Fibroblast of lung (primary cell): ENCODE data around the gene RTN4RL1. TPM values are rescaled to one million over a fixed set of nuclear protein-coding genes. Genes with fewer than 3 reads are reported as not detected.

ENCODE experiments used
- DNase-seq, 2 donors: peaks; one replicate each; pipeline versions ENCODE4 v3.0.0 to v3.0.0-alpha.2; 2010; ENCODE audit warnings: low read depth in 2 of 2
- H2AFZ ChIP-seq: 2 replicates; pipeline ENCODE4 v1.5.1; 2012; ENCODE audit warnings: low read length, control low read depth, inconsistent platforms
- H3K27ac ChIP-seq: 2 replicates; pipeline ENCODE4 v1.5.1; 2011; ENCODE audit warnings: low read length, control low read depth; ENCODE audit not compliant: insufficient read depth
- H3K27me3 ChIP-seq: 2 replicates; pipeline ENCODE4 v1.5.1; 2011; ENCODE audit warnings: mild to moderate bottlenecking, low read length; ENCODE audit not compliant: control insufficient read depth, insufficient read depth
- H3K36me3 ChIP-seq: 2 replicates; pipeline ENCODE4 v1.5.1; 2011; ENCODE audit warnings: low read length; ENCODE audit not compliant: control insufficient read depth, insufficient read depth
- H3K4me1 ChIP-seq: 2 replicates; pipeline ENCODE4 v1.5.1; 2011; ENCODE audit warnings: low read length; ENCODE audit not compliant: control insufficient read depth, insufficient read depth; ENCODE audit errors: extremely low read depth
- H3K4me2 ChIP-seq: 2 replicates; pipeline ENCODE4 v1.5.1; 2011; ENCODE audit warnings: low read length, control low read depth; ENCODE audit not compliant: insufficient read depth; ENCODE audit errors: extremely low read depth
- H3K4me3 ChIP-seq, 4 experiments: fragments of 200-600 bp in 1 of 4; sonication (generic) in 1 of 4; replicated peaks in 1 of 4; 2 replicates each; pipeline ENCODE4 v1.5.1; 2011 to 2016; ENCODE audit warnings: low read length in 4 of 4, low read depth in 3 of 4, mild to moderate bottlenecking in 3 of 4, control low read depth in 2 of 4, inconsistent platforms in 1 of 4, mixed read lengths in 1 of 4; ENCODE audit not compliant: insufficient read depth in 1 of 4; ENCODE audit errors: control extremely low read depth in 1 of 4
- H3K79me2 ChIP-seq: 2 replicates; pipeline ENCODE4 v1.5.1; 2012; ENCODE audit warnings: mild to moderate bottlenecking, low read length, inconsistent platforms; ENCODE audit not compliant: control insufficient read depth, insufficient read depth
- H3K9ac ChIP-seq: 2 replicates; pipeline ENCODE4 v1.5.1; 2011; ENCODE audit warnings: mild to moderate bottlenecking, low read length, control low read depth; ENCODE audit not compliant: insufficient read depth
- H3K9me3 ChIP-seq: 2 replicates; pipeline ENCODE4 v1.5.1; 2012; ENCODE audit warnings: low read depth, low read length; ENCODE audit not compliant: control insufficient read depth, insufficient read depth
- H4K20me1 ChIP-seq: 2 replicates; pipeline ENCODE4 v1.5.1; 2011; ENCODE audit warnings: low read length; ENCODE audit not compliant: control insufficient read depth, insufficient read depth; ENCODE audit errors: extremely low read depth
- EZH2 ChIP-seq: IDR thresholded peaks from 2 replicates; pipeline ENCODE4 v1.5.1; 2012; ENCODE audit warnings: low read length, control low read depth, mild to moderate bottlenecking; ENCODE audit errors: missing control alignments
- polyA plus RNA-seq, 2 donors: library from polyadenylated mRNA; depleted of rRNA in 1 of 2; stranded (reverse) in 1 of 2; unstranded in 1 of 2; fragments of >200 nt; gene quantifications; 2 replicates each; pipeline ENCODE4 v1.2.1, GENCODE V29; 2011 to 2012; ENCODE audit warnings: missing spikeins in 1 of 2
- total RNA-seq: library from RNA; depleted of rRNA; stranded (reverse); fragments of >200 nt; gene quantifications from 2 replicates; pipeline ENCODE4 v1.2.1, GENCODE V29; 2014
- TF ChIP-seq, protein P1 (sequence below), 2 donors: IDR thresholded peaks in 1 of 2; conservative IDR thresholded peaks in 1 of 2; 1 replicate in 1 of 2; 2 replicates in 1 of 2; pipeline ENCODE4 v1.5.1; 2011 to 2012; ENCODE audit warnings: low read length in 2 of 2, control low read depth in 1 of 2, inconsistent platforms in 1 of 2, low read depth in 1 of 2, mild to moderate bottlenecking in 1 of 2

Gene RTN4RL1
- total and polyA plus RNA-seq, 2 donors (not counting 1 experiment from before 2014, with no cell fraction given), result 0.39 to 0.83 TPM

DNA sequence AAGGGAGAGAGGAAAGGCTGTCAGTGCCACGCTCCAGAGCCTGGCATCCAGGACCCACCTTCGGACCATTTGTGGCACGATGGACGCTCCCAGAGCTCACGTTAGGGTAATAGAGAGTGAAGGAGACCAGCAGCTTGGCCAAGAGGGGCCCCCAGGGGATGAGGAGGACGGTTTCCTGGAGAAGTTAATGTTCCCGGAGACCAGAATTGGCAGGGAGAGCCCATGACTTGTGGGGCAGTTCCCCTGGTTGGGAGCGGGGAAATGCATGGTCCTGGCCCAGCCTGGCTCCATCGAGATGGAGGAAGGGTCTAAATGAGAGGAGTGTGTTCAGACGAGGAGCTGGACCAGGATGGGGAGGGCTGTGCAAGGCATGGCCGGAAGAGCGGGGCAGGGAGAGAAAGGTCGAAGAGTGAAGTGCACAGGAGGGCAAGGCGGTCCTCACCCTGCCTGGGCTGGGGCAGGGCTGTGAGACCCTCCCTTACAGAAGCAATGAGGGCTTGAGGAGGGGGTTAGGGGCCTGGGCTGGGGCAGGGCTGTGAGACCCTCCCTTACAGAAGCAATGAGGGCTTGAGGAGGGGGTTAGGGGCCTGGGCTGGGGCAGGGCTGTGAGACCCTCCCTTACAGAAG, 26.9 kb upstream of the RTN4RL1 start:
- no peak overlapping the region for H3K9ac ChIP-seq
- peaks cover 6% of the 10 kb centered on the region for H3K36me3 ChIP-seq
- no peaks in the 10 kb centered on the region for H4K20me1 ChIP-seq
- H3K27me3 ChIP-seq, result no peaks in the 10 kb centered on the region
- no peak overlapping the region for H3K4me3 ChIP-seq
- no peak overlapping the region for H2AFZ ChIP-seq
- H3K4me1 ChIP-seq, result peaks cover 5% of the 10 kb centered on the region
- H3K9me3 ChIP-seq, result no peaks in the 10 kb centered on the region
- TF ChIP-seq, protein P1, sequence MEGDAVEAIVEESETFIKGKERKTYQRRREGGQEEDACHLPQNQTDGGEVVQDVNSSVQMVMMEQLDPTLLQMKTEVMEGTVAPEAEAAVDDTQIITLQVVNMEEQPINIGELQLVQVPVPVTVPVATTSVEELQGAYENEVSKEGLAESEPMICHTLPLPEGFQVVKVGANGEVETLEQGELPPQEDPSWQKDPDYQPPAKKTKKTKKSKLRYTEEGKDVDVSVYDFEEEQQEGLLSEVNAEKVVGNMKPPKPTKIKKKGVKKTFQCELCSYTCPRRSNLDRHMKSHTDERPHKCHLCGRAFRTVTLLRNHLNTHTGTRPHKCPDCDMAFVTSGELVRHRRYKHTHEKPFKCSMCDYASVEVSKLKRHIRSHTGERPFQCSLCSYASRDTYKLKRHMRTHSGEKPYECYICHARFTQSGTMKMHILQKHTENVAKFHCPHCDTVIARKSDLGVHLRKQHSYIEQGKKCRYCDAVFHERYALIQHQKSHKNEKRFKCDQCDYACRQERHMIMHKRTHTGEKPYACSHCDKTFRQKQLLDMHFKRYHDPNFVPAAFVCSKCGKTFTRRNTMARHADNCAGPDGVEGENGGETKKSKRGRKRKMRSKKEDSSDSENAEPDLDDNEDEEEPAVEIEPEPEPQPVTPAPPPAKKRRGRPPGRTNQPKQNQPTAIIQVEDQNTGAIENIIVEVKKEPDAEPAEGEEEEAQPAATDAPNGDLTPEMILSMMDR (conservative IDR thresholded peaks at IDR 0.05 in 1 of 2, IDR thresholded peaks at IDR 0.05 in 1 of 2; ENCODE audit: low read depth in 1 of 2, low read length in 2 of 2), result no peak
- no peak for TF ChIP-seq EZH2
- peaks cover 19% of the 10 kb centered on the region for H3K79me2 ChIP-seq
- no peak for DNase-seq
- H3K27ac ChIP-seq, result no peak overlapping the region
- no peak overlapping the region for H3K4me2 ChIP-seq

DNA sequence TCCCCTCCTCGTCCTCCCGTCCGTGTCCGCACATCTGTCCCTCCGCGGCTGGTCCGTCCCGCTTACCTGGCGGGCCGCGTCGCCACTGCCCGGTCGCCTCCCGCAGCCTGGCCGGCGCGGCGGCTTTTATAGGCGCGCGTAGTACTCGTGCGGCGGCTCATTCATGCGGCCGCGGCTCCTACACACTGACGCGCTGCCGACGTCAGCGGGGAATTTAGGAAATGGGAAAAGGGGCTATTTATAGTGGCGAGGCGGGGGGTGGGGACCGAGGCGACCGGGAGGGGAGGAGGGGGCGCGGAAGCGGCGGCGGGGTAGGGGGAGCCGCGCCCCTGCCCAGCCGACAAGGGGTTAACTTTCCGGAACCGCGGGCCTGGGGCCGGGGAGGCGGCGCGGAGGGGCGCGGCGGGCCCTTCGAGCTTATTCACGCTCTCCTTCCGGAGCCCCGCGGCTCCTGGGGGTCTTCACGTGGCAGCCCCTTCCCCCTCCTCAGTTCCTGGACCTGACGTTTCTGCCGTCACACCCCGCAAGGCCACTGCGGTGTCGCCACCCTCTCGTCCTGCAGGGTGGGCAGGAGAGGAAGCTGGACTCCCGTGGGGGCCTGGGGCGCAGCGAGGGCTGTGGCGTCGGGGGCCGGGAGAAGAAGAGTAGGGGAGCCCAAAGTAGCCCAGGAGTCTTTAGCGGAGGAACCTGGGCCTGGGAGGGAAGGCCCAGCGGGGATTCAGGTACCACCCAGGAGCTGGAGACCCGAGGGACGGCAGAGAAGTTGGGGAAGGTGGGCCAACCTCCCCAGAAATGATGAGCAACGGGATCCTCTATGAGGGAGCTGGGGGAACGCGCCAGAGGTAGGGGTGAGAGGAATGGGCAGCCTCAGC, 26.2 kb upstream of the RTN4RL1 start:
- Histone ChIP-seq H3K4me3 (peak overlapping the region in 1 of 4 experiments; percentile 69), H3K4me2 (no peak overlapping the region), H3K4me1 (peaks cover 5% of the 10 kb centered on the region), H4K20me1 (no peaks in the 10 kb centered on the region), H3K27me3 (no peaks in the 10 kb centered on the region), H3K9ac (peak overlapping the region; percentile 16), H2AFZ (no peak overlapping the region), H3K27ac (no peak overlapping the region), H3K9me3 (no peaks in the 10 kb centered on the region), H3K79me2 (peaks cover 12% of the 10 kb centered on the region), H3K36me3 (peaks cover 1% of the 10 kb centered on the region)
- peak; percentile 48 for TF ChIP-seq EZH2
- TF ChIP-seq, protein P1 (conservative IDR thresholded peaks at IDR 0.05 in 1 of 2, IDR thresholded peaks at IDR 0.05 in 1 of 2; ENCODE audit: low read depth in 1 of 2, low read length in 2 of 2), result no peak
- peak; percentile 45 to 68 for DNase-seq

DNA sequence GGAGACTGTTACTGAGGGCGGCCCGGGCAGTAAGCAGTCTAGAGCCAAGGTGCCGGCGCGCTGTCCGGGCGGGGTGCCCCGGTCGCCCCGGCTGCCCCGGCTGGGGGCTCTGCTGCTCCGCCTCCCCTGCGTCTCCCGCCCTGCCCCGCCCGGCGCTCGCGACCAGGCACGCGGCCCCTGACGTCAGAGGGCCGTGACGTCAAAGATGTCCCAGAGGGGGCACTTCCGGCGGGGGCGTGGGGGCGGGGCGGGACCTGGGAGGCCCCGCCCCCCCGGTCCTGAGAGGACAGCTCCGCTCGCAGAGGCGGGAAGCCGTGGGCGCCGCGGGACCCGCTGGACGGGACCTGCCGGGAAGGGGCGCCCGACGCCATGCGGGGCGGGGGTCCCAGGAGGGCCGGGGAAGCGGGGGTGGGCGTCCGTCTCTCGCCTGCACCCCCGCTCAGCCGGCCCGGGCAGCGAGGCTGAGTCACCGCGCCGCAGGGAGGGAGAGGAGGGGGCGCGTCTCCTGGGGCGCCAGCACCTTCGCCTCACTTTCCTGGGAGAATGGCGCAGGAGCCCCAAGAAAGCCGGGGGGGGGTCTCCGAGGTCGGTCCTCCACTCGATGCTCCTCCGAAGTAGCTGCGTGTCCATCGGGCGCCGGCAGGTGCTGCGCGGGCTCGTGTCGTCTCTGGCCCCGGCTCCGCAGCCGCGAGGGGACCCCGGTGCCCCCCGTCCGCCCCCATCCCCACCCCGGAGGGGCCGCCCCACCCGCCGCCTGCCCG, 25.3 kb upstream of the RTN4RL1 start:
- H3K4me3 ChIP-seq, result peak overlapping the region in 3 of 4 experiments; percentile 21 to 69 (median 41)
- H3K36me3 ChIP-seq, result no peaks in the 10 kb centered on the region
- no peaks in the 10 kb centered on the region for H3K27me3 ChIP-seq
- TF ChIP-seq, protein P1 (conservative IDR thresholded peaks at IDR 0.05 in 1 of 2, IDR thresholded peaks at IDR 0.05 in 1 of 2; ENCODE audit: low read depth in 1 of 2, low read length in 2 of 2), result no peak
- no peak for TF ChIP-seq EZH2
- peaks cover 6% of the 10 kb centered on the region for H3K79me2 ChIP-seq
- H3K4me1 ChIP-seq, result peaks cover 5% of the 10 kb centered on the region
- DNase-seq, result peak; percentile 42 to 79
- peak overlapping the region; percentile 51 for H3K4me2 ChIP-seq
- H3K9me3 ChIP-seq, result no peaks in the 10 kb centered on the region
- H2AFZ ChIP-seq, result no peak overlapping the region
- peak overlapping the region; percentile 62 for H3K9ac ChIP-seq
- H4K20me1 ChIP-seq, result no peaks in the 10 kb centered on the region
- H3K27ac ChIP-seq, result no peak overlapping the region
